Stimulated activated CD4-positive, alpha-beta T cell treated with anti-CD3 and anti-CD28 coated beads, Interleukin-2, amount 100 ng/mL, for 4 hours (primary cell): ENCODE results near the gene IRX2.

Experiments used
- DNase-seq: peaks from one replicate; pipeline ENCODE4 v3.0.0-alpha.2; 2020; ENCODE audit warnings: low read depth

IRX2 gene

GRCh38 chr5:2740051-2740875, 11.2 kb downstream of the IRX2 start:
- DNase-seq: no peak

- no peak for DNase-seq
These were observed 12.0 kb downstream of the IRX2 start for GRCh38 chr5:2739360-2740050.

- DNase-seq: no peak
These were observed 12.6 kb downstream of the IRX2 start for GRCh38 chr5:2738700-2739359.

GRCh38 chr5:2738156-2738699, 13.2 kb downstream of the IRX2 start:
- no peak for DNase-seq

DNA sequence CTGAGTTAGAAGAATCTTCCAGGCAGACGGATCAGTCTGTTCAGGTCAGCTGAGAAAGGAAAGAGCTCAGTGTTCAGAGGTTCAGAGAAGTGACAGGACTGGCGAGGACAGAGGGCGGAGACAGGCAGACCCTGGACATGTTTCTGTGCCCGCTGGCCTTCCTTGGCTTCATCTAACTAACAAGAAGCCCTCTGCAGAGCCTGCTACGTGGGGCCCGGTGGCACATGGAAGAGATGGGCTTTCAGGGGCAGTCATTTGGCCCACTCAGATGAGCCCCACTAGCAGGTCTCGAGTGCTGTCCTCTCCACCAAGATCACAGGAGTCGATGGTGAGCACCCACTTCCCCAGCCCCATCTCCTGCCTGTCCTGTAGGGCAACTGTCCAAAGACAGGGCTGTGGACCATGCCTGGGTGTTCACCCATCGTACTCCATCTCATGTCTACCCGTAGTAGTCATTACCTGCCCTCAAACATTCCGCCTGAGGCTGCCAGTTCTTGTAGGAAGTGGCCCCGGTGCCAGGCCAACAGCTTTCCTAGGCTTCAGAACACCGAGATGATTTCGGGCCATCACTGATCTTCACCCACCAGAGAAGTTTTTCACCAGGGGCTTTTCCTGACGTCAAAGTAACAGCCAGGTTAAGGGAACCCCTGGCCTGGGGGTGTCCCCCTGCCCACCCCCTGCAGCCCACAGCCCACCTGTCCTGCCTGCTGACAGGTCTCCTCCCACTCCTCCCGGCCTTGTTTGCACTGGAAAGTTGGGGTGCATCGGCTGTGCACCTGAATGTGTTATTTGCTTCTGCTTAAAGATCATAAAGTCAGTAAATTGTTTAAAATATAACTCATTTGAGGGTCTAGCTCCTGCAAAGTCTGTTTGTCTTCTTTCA, 14.0 kb downstream of the IRX2 start:
- no peak for DNase-seq

- DNase-seq: no peak
These were observed 14.6 kb downstream of the IRX2 start for GRCh38 chr5:2736872-2737271.

DNA sequence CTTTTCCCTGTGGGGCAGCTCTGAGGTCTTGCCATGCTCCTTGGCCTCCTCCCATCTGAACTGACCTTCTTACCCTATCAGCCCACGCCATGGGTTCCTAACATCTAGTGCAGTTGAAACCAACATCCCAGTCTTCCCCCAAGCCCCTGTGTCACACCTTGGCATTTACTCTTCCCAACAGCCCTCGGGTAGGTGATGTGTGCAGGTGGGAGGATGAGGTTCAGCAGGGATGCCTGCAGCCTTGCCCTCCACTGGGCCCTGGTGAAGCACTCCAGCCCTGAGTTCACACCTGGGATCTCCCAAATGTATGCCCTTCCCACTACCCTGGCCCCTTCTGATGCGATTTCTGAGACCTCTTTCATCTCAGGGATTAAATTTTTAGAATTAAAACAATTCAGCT, 15.5 kb downstream of the IRX2 start:
- no peak for DNase-seq

GRCh38 chr5:2732850-2733249, 18.6 kb downstream of the IRX2 start:
- DNase-seq: no peak

DNA sequence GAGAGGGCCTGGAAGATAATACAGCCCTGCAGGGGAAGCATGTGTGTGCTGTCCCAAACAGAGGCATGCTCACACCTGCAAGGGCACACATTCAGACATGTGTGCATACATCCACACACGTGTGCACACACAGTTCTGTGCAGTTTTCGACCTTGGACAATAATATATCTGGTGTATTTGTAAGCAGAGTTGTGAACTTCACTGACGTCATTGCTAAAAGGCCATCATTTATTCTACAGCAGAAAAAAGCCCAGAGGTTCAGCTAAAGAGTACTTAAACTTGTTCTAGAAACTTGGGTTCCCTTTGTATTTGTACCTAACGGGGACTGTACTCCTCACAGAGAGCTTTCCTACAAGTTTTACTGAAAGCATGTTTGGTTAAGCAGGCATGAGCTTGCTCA, 19.5 kb downstream of the IRX2 start:
- no peak for DNase-seq

DNA sequence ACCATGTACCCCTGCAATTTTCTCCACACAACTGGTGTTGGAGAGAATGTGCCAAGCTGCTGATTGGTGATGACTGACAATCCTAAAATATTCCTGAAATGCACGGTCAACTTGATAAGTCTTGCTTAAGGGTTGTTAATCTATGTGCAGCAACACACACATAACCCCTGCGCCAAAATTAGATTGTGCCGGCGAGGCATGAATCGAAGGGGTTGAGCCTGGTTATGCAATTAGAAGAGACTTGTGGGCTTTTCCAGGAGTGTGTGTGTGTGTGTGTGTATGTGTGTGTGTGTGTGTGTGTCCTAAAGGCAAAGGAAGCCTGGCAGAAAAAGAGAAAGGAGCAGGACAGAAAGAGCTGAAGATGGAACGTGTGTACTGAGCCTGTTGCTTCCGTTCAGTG, 22.3 kb downstream of the IRX2 start:
- DNase-seq: no peak

DNA sequence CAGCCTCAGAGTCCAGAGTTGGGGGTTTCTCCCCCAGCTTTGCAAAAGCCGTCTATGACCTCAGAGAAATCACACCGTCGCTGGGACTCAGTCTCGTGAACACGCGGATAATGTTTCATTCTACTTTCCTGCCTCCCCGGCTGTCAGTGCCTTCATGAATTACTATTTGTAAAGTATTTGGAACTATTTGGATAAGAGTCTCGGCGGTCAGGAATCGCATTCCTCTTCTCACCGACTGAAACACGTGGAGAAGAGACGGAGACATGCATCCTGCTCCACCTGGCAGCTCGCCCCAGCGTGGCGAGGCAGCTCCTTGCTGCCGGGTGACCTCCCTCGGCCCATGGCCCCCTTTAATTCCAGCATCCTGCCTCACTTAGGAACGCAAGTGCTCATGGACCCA, 23.9 kb downstream of the IRX2 start:
- no peak for DNase-seq

GRCh38 chr5:2725980-2726765, 25.3 kb downstream of the IRX2 start:
- no peak for DNase-seq

- no peak for DNase-seq
These were observed 26.6 kb downstream of the IRX2 start for GRCh38 chr5:2724831-2725230.

- DNase-seq: no peak
These were observed 27.4 kb downstream of the IRX2 start for GRCh38 chr5:2724031-2724581.

DNA sequence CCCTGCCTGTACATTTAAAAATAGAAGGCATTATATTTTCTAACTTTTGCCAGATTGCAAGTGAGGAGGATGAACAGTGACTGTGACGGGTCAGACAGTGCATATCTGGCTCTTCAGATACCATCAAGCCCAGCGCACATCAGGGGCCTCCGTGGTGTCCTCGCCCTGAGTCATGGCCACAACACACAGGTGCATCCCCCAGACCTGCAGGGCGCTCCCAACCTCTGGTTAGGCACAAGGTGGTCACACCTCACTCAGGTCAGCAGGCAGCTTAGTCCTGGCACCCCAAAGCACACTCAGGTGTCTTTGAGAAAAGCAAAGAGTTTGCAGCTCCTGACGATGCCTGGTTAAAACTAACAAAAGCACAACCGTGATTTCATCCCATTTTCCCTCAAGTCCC, 28.6 kb downstream of the IRX2 start:
- no peak for DNase-seq

DNA sequence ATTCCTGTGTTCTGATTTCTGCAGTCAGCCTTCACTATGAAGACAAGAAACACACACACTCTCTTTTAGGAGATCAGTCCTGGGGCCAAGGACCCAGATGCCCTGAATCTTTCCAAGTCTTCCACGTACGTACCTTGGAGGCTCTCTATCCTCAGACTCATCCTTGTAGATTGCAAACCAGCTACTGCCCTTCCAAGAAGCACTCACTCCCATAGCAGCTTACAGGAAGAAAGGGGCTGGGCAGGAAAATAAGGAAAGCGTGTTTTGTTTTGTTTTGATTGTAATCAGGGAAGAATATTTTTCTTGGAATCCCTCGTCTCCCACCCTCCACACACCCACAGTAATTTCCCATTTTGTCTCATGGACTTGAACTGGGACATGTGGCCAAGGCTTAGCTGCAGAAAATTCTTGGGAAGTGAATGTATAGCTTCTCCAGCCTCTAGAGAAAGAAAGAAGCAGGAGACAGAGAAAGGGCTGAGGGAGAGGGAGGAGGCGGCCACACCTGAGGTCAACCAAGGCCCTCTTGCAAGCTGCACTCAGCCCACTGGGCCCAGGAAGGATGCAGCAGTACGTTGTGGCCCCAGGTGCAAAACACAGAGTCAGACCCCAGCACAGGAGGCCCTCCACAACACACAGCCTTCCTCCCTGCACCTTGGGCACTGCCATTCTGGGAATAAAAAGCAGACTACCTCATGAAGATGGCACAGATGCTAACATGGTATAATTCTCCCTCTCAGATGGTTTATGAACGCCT, 29.9 kb downstream of the IRX2 start:
- no peak for DNase-seq

GRCh38 chr5:2719332-2719731, 32.1 kb downstream of the IRX2 start:
- DNase-seq: no peak

- DNase-seq: no peak
These were observed 33.4 kb downstream of the IRX2 start for GRCh38 chr5:2718115-2718514.

DNA sequence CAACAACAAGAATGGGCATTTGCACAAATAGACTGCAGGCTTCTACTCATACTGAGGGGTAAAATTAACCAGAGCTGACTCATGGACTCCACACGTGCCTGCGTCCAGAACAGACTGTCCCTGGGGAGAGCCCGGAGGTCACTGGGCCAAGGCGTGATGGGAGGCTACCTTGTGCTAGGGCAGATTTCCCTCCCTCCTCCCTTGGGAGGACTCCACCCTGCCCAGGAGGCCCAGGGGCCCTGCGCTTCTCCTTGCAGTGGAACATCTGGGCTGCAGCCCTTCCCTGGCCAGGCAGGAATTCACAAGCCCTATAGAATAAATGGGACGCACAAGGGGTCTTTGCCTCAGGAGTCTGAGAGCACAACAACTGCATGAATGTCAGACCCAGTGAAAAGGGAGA, 35.6 kb downstream of the IRX2 start:
- DNase-seq: no peak

- DNase-seq: no peak
These were observed 36.7 kb downstream of the IRX2 start for GRCh38 chr5:2714805-2715204.
